ENCODE data around the gene MTA3. TPM values are rescaled to one million over a fixed set of nuclear protein-coding genes. Genes with fewer than 3 reads are reported as not detected.

Gene MTA3
- total RNA-seq, 1 experiment from 2014 or later: 57.1 TPM

DNA sequence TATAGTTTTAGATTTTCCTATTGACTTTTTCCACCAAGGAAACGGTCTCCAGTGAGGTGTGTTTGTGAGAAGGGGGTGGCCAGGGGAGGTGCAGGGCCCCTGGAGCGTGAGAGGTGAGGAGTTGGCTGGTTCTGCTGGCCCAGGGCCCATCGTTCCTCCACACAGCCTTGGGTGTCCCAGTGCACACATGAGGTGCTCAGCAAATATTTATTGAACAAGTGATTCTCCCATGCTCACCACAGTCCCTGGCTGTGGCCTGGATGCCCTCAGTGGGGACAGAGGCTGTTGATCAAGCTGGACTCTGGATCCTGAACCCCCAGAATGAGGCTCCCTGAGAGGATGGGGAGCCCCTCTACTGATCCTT is 219.0 kb downstream of the MTA3 start:
- ChIA-PET POLR2A (ENCODE audit: low non-redundant PET) (interaction anchor here (0.6 kb wide), 1 partner anchor 1585 kb away, joined by 10 read pairs; no protein-coding TSS in a partner anchor), CTCF (no interaction called here)
- H3K4me3 ChIP-seq (ENCODE audit: low read depth, low read length, poor library complexity, severe bottlenecking): no peak overlapping the region
- BruUV-seq (replicated peaks): no TSS peak
- H3K36me3 ChIP-seq (ENCODE audit: insufficient read depth, low read length, poor library complexity, severe bottlenecking): no peaks in the 10 kb centered on the region
- intact Hi-C loops (cut with micrococcal nuclease; ENCODE audit: unreplicated experiment): no loop called here
- no peaks in the 10 kb centered on the region for H3K4me1 ChIP-seq (ENCODE audit: insufficient read depth, low read length, poor library complexity, severe bottlenecking)
- TF ChIP-seq, protein P1, sequence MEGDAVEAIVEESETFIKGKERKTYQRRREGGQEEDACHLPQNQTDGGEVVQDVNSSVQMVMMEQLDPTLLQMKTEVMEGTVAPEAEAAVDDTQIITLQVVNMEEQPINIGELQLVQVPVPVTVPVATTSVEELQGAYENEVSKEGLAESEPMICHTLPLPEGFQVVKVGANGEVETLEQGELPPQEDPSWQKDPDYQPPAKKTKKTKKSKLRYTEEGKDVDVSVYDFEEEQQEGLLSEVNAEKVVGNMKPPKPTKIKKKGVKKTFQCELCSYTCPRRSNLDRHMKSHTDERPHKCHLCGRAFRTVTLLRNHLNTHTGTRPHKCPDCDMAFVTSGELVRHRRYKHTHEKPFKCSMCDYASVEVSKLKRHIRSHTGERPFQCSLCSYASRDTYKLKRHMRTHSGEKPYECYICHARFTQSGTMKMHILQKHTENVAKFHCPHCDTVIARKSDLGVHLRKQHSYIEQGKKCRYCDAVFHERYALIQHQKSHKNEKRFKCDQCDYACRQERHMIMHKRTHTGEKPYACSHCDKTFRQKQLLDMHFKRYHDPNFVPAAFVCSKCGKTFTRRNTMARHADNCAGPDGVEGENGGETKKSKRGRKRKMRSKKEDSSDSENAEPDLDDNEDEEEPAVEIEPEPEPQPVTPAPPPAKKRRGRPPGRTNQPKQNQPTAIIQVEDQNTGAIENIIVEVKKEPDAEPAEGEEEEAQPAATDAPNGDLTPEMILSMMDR (conservative IDR thresholded peaks at IDR 0.05; ENCODE audit: low read depth, low read length): no peak
- TF ChIP-seq EZH2 (IDR thresholded peaks at IDR 0.05; ENCODE audit: borderline replicate concordance, low read depth, low read length, poor library complexity, severe bottlenecking): no peak
- H3K27ac ChIP-seq (ENCODE audit: low read depth, low read length, poor library complexity, severe bottlenecking): no peak overlapping the region
- H3K27me3 ChIP-seq (replicated peaks; ENCODE audit: insufficient read depth, low read depth, low read length, poor library complexity): no peaks in the 10 kb centered on the region
- H3K9me3 ChIP-seq (ENCODE audit: low read depth, low read length, poor library complexity, severe bottlenecking): no peaks in the 10 kb centered on the region
- no peak for DNase-seq (ENCODE audit: low spot score)

GRCh38 chr2:42787788-42788477 is 219.5 kb downstream of the MTA3 start:
- Histone ChIP-seq H3K27me3 (replicated peaks; ENCODE audit: insufficient read depth, low read depth, low read length, poor library complexity) (no peaks in the 10 kb centered on the region), H3K9me3 (ENCODE audit: low read depth, low read length, poor library complexity, severe bottlenecking) (no peaks in the 10 kb centered on the region), H3K4me3 (ENCODE audit: low read depth, low read length, poor library complexity, severe bottlenecking) (no peak overlapping the region), H3K36me3 (ENCODE audit: insufficient read depth, low read length, poor library complexity, severe bottlenecking) (no peaks in the 10 kb centered on the region), H3K27ac (ENCODE audit: low read depth, low read length, poor library complexity, severe bottlenecking) (no peak overlapping the region), H3K4me1 (ENCODE audit: insufficient read depth, low read length, poor library complexity, severe bottlenecking) (peaks cover 3% of the 10 kb centered on the region)
- ChIA-PET CTCF (no interaction called here), POLR2A (ENCODE audit: low non-redundant PET) (interaction anchor here (0.6 kb wide), 1 partner anchor 1584 kb away, joined by 10 read pairs; no protein-coding TSS in a partner anchor)
- no peak for DNase-seq (ENCODE audit: low spot score)
- intact Hi-C loops (cut with micrococcal nuclease; ENCODE audit: unreplicated experiment): no loop called here
- BruUV-seq (replicated peaks): no TSS peak
- TF ChIP-seq, protein P1 (conservative IDR thresholded peaks at IDR 0.05; ENCODE audit: low read depth, low read length): no peak
- no peak for TF ChIP-seq EZH2 (IDR thresholded peaks at IDR 0.05; ENCODE audit: borderline replicate concordance, low read depth, low read length, poor library complexity, severe bottlenecking)

DNA sequence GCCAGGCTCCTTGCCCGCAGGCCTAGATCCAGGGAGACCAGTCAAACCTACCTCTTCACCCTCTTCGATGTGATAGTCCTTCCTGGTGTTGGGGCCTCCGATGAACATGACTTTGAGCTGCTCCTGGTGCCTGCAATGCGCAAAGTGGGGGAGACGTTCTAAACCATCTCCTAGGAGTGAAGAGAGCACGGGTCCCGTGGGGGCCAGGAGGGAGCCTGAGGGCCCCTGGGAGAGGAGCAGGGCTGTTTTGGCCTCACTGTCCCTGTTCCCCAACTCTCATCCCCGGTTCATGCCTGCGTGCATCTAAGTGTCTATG is 220.0 kb downstream of the MTA3 start:
- H3K4me3 ChIP-seq (ENCODE audit: low read depth, low read length, poor library complexity, severe bottlenecking): no peak overlapping the region
- no peak overlapping the region for H3K27ac ChIP-seq (ENCODE audit: low read depth, low read length, poor library complexity, severe bottlenecking)
- intact Hi-C loops (cut with micrococcal nuclease; ENCODE audit: unreplicated experiment): no loop called here
- no peaks in the 10 kb centered on the region for H3K36me3 ChIP-seq (ENCODE audit: insufficient read depth, low read length, poor library complexity, severe bottlenecking)
- DNase-seq (ENCODE audit: low spot score): no peak
- BruUV-seq (replicated peaks): no TSS peak
- ChIA-PET POLR2A (ENCODE audit: low non-redundant PET) (no interaction called here), CTCF (no interaction called here)
- peaks cover 8% of the 10 kb centered on the region for H3K4me1 ChIP-seq (ENCODE audit: insufficient read depth, low read length, poor library complexity, severe bottlenecking)
- no peaks in the 10 kb centered on the region for H3K9me3 ChIP-seq (ENCODE audit: low read depth, low read length, poor library complexity, severe bottlenecking)
- H3K27me3 ChIP-seq (replicated peaks; ENCODE audit: insufficient read depth, low read depth, low read length, poor library complexity): no peaks in the 10 kb centered on the region
- TF ChIP-seq EZH2 (IDR thresholded peaks at IDR 0.05; ENCODE audit: borderline replicate concordance, low read depth, low read length, poor library complexity, severe bottlenecking): no peak
- TF ChIP-seq, protein P1 (conservative IDR thresholded peaks at IDR 0.05; ENCODE audit: low read depth, low read length): no peak

Data from A673 (cell line).